GM12878 (cell line): Measurements from ENCODE around the gene STAM2. TPM values are rescaled to one million over a fixed set of nuclear protein-coding genes. Genes with fewer than 3 reads are reported as not detected.

Experiments
- ATAC-seq: fragments of 200-7000 bp; cut with Tn5 transposase; 3 replicates; pipeline ENCODE4 v1.9.1; 2020; ENCODE audit warnings: mild to moderate bottlenecking, moderate library complexity
- BruUV-seq: library from RNA; stranded (reverse); fragments of 400-500 nt; replicated peaks from 2 replicates; lab custom pipeline; 2021; lab: Mats Ljungman, UMichigan
- CTCF ChIA-PET: fragments of 300-600 bp; sonication (Branson Sonifier 250); formaldehyde crosslinking; extraction: SDS; loops from one replicate; lab custom pipeline; 2021; ENCODE audit warnings: inconsistent platforms; lab: Yijun Ruan, JAX
- POLR2A ChIA-PET: fragments of 350-600 bp; formaldehyde crosslinking; extraction: SDS; loops from one replicate; lab custom pipeline; 2021; ENCODE audit warnings: inconsistent platforms; lab: Charles Lee
- RAD21 ChIA-PET: fragments of 300-600 bp; sonication (Branson Sonifier 250); formaldehyde crosslinking; loops from one replicate; lab custom pipeline; 2023; ENCODE audit warnings: antibody characterized with exemption; ENCODE audit not compliant: unreplicated experiment; lab: Charles Lee
- SMC1A ChIA-PET: fragments of 300-600 bp; sonication (Branson Sonifier 250); formaldehyde crosslinking; loops from one replicate; lab custom pipeline; 2023; ENCODE audit not compliant: unreplicated experiment, uncharacterized antibody; lab: Charles Lee
- DNase-seq: peaks from one replicate; pipeline ENCODE4 v3.0.0-alpha.2; 2011; ENCODE audit warnings: low read depth, low spot score
- FAIRE-seq: peaks from 3 replicates; lab custom pipeline; 2011; peaks lifted over from hg19 to GRCh38; lab: Jason Lieb, UNC
- H2AFZ ChIP-seq: 2 replicates; pipeline ENCODE4 v1.6.0; 2011; ENCODE audit warnings: low read depth, low read length, control low read depth; ENCODE audit not compliant: control insufficient read depth
- H3K27ac ChIP-seq: 2 replicates; pipeline ENCODE4 v1.5.1; 2011; ENCODE audit warnings: control low read depth; ENCODE audit not compliant: control insufficient read depth, insufficient read depth
- H3K27me3 ChIP-seq, 2 experiments: replicated peaks in 1 of 2; 2 replicates each; pipeline versions ENCODE4 v1.6.0 to v1.6.1; 2011; ENCODE audit warnings: low read length in 1 of 2; ENCODE audit not compliant: control insufficient read depth in 2 of 2, insufficient read depth in 2 of 2
- H3K36me3 ChIP-seq, 2 experiments: 2 replicates each; pipeline ENCODE4 v1.5.1; 2011; ENCODE audit warnings: low read length in 1 of 2; ENCODE audit not compliant: control insufficient read depth in 2 of 2, insufficient read depth in 2 of 2
- H3K4me1 ChIP-seq: 2 replicates; pipeline ENCODE4 v1.6.1; 2011; ENCODE audit warnings: mild to moderate bottlenecking, low read length, moderate library complexity, mixed read lengths; ENCODE audit not compliant: control insufficient read depth, insufficient read depth
- H3K4me2 ChIP-seq: 2 replicates; pipeline ENCODE4 v1.6.0; 2011; ENCODE audit warnings: control low read depth; ENCODE audit not compliant: control insufficient read depth, insufficient read depth
- H3K4me3 ChIP-seq: fragments of 200-600 bp; sonication (generic); 2 replicates; pipeline ENCODE4 v1.5.1; 2016
- H3K79me2 ChIP-seq: 2 replicates; pipeline ENCODE4 v1.6.0; 2011; ENCODE audit warnings: low read length; ENCODE audit not compliant: control insufficient read depth, insufficient read depth
- H3K9ac ChIP-seq: 2 replicates; pipeline ENCODE4 v1.8.0; 2011; ENCODE audit warnings: low read length, control low read depth, mixed read lengths; ENCODE audit not compliant: control insufficient read depth, insufficient read depth
- H3K9me3 ChIP-seq: replicated peaks from 3 replicates; pipeline ENCODE4 v1.5.1; 2011; ENCODE audit warnings: mild to moderate bottlenecking, low read length; ENCODE audit not compliant: control insufficient read depth, insufficient read depth
- H4K20me1 ChIP-seq: 2 replicates; pipeline ENCODE4 v1.6.0; 2011; ENCODE audit not compliant: control insufficient read depth, insufficient read depth
- BACH1 ChIP-seq: fragments of 450-650 bp; IDR thresholded peaks from 2 replicates; pipeline ENCODE4 v1.6.1; 2017; ENCODE audit warnings: mild to moderate bottlenecking, borderline replicate concordance
- BMI1 ChIP-seq: fragments of 450-650 bp; IDR thresholded peaks from 2 replicates; pipeline ENCODE4 v1.6.1; 2016; ENCODE audit warnings: mild to moderate bottlenecking, moderate library complexity, borderline replicate concordance
- CREM ChIP-seq: IDR thresholded peaks from 2 replicates; pipeline ENCODE4 v1.6.1; 2014; ENCODE audit warnings: antibody characterized with exemption, low read depth
- CTCF ChIP-seq, 3 experiments: IDR thresholded peaks in 2 of 3; conservative IDR thresholded peaks in 1 of 3; 2 replicates each; pipeline ENCODE4 v1.5.1; 2011; ENCODE audit warnings: low read depth in 3 of 3, low read length in 3 of 3, mild to moderate bottlenecking in 3 of 3, control low read depth in 2 of 3, moderate library complexity in 2 of 3, inconsistent platforms in 1 of 3, mixed read lengths in 1 of 3; ENCODE audit not compliant: control insufficient read depth in 2 of 3, insufficient read depth in 1 of 3; ENCODE audit errors: extremely low read depth in 1 of 3
- CUX1 ChIP-seq: IDR thresholded peaks from 2 replicates; pipeline ENCODE4 v1.6.1; 2012; ENCODE audit warnings: improper control_type of control experiment, low read depth, low read length; ENCODE audit not compliant: insufficient replicate concordance
- EZH2 ChIP-seq: IDR thresholded peaks from 2 replicates; pipeline ENCODE4 v1.6.1; 2012; ENCODE audit warnings: low read depth, mild to moderate bottlenecking, control low read depth, inconsistent platforms, low read length, borderline replicate concordance; ENCODE audit not compliant: control insufficient read depth
- IRF5 ChIP-seq: fragments of 450-650 bp; IDR thresholded peaks from 2 replicates; pipeline ENCODE4 v1.6.1; 2017; ENCODE audit warnings: borderline replicate concordance
- KAT2A ChIP-seq: conservative IDR thresholded peaks from 2 replicates; pipeline ENCODE4 v1.6.1; 2011; ENCODE audit warnings: low read depth, low read length; ENCODE audit not compliant: control insufficient read depth
- RELA ChIP-seq: fragments of 450-650 bp; IDR thresholded peaks from 2 replicates; pipeline ENCODE4 v1.8.0; 2014; ENCODE audit warnings: borderline replicate concordance; ENCODE audit not compliant: partially characterized antibody
- SIX5 ChIP-seq: IDR thresholded peaks from 2 replicates; pipeline ENCODE4 v1.6.1; 2011; ENCODE audit warnings: mild to moderate bottlenecking, low read depth, low read length, moderate library complexity; ENCODE audit not compliant: severe bottlenecking
- SMARCA5 ChIP-seq: fragments of 450-650 bp; IDR thresholded peaks from 2 replicates; pipeline ENCODE4 v1.6.1; 2017; ENCODE audit warnings: mild to moderate bottlenecking
- SREBF2 ChIP-seq: IDR thresholded peaks from 2 replicates; pipeline ENCODE4 v1.6.1; 2012; ENCODE audit warnings: mild to moderate bottlenecking, low read length
- TCF7 ChIP-seq: IDR thresholded peaks from 2 replicates; pipeline ENCODE4 v1.6.1; 2014; ENCODE audit warnings: antibody characterized with exemption, borderline replicate concordance
- ZNF24 ChIP-seq: fragments of 450-650 bp; IDR thresholded peaks from 2 replicates; pipeline ENCODE4 v1.6.1; 2017; ENCODE audit warnings: antibody characterized with exemption, mild to moderate bottlenecking
- ZNF622 ChIP-seq: fragments of 450-650 bp; IDR thresholded peaks from 2 replicates; pipeline ENCODE4 v1.6.1; 2017; ENCODE audit warnings: mild to moderate bottlenecking, inconsistent platforms
- WGBS: methylation state at CpG from one replicate; pipeline ENCODE4 v1.1.6; 2016; ENCODE audit warnings: low lambda C conversion rate; ENCODE audit not compliant: insufficient replicate concordance, insufficient coverage; ENCODE audit errors: missing lambda C conversion rate; 5-methylcytosine and 5-hydroxymethylcytosine counted together
- in situ Hi-C: fragments of 300-500 bp; cut with MboI; formaldehyde crosslinking; loops from 9 replicates; pipeline ENCODE4 v1.14.3; 2018; ENCODE audit warnings: mixed read lengths
- intact Hi-C: fragments of 100-400 bp; cut with micrococcal nuclease; formaldehyde crosslinking; loops from one replicate; pipeline ENCODE4 v1.14.2; 2022; ENCODE audit not compliant: unreplicated experiment
- polyA plus RNA-seq, 11 experiments: library from polyadenylated mRNA; depleted of rRNA in 4 of 11; unstranded in 6 of 11; stranded (reverse) in 5 of 11; fragments of >200 nt; fragmentation: Nextera tagmentation in 4 of 11; fragmentation: Illumina TruSeq in 1 of 11; extraction: Ambion mirVana in 4 of 11; extraction: Trizol in 1 of 11; gene quantifications; 1 replicate in 1 of 11; 2 replicates in 10 of 11; pipeline versions ENCODE4 v1.2.1 to v1.2.3, GENCODE V29; 2011 to 2016; ENCODE audit warnings: inconsistent platforms in 2 of 11, missing spikeins in 2 of 11, low read depth in 1 of 11
- total RNA-seq, 4 experiments: library from RNA; depleted of rRNA in 3 of 4; stranded (reverse); fragments of >200 nt in 3 of 4; fragmentation: Illumina TruSeq in 1 of 4; extraction: Trizol in 1 of 4; gene quantifications; 2 replicates each; pipeline versions ENCODE4 v1.2.1 to v1.2.3, GENCODE V29; 2013 to 2021

The STAM2 gene
- total and polyA plus RNA-seq, 10 of the 15 experiments (the other 5 are each of a cell fraction or from before 2014, with no cell fraction given) = 4.4 to 21.6 (median 16.2) TPM

GRCh38 chr2:152122161-152122560 lies 53.4 kb downstream of the STAM2 start:
- FAIRE-seq (no peak), ATAC-seq (no peak), DNase-seq (no peak)
- ChIA-PET CTCF (interaction anchor here (1.5 kb wide), 1 partner anchor 76 kb away, joined by 4 read pairs; no protein-coding TSS in a partner anchor), RAD21 (interaction anchor here (0.7 kb wide), 1 partner anchor 600 kb away, joined by 3 read pairs; no protein-coding TSS in a partner anchor), POLR2A (no interaction called here), SMC1A (interaction anchor here (0.7 to 0.9 kb wide), 2 partner anchors 45 to 75 kb away, joined by 3 to 4 read pairs; no protein-coding TSS in a partner anchor)
- Histone ChIP-seq H3K4me2 (no peak overlapping the region), H3K4me1 (no peaks in the 10 kb centered on the region), H3K36me3 (no peaks in the 10 kb centered on the region; a peak in 1 of 4 replicates), H3K79me2 (no peaks in the 10 kb centered on the region), H3K4me3 (no peak overlapping the region), H2AFZ (no peak overlapping the region), H4K20me1 (no peaks in the 10 kb centered on the region), H3K9ac (no peak overlapping the region), H3K9me3 (no peaks in the 10 kb centered on the region), H3K27ac (no peak overlapping the region), H3K27me3 (no peaks in the 10 kb centered on the region)
- in situ Hi-C loops = no loop called here
- BruUV-seq = no TSS peak
- intact Hi-C loops = no loop called here
- 97% methylated on average over 2 of the region's 2 CpGs for WGBS
- TF ChIP-seq RELA = no peak
- TF ChIP-seq KAT2A = no peak
- TF ChIP-seq CTCF (IDR thresholded peaks at IDR 0.05 in 2 of 3, conservative IDR thresholded peaks at IDR 0.05 in 1 of 3; ENCODE audit: control insufficient read depth in 2 of 3, extremely low read depth in 1 of 3, insufficient read depth in 1 of 3, low read depth in 3 of 3, low read length in 3 of 3) = no peak
- TF ChIP-seq BACH1 = no peak
- no peak for TF ChIP-seq IRF5
- no peak for TF ChIP-seq ZNF622
- TF ChIP-seq CREM = no peak
- TF ChIP-seq BMI1 = no peak
- no peak for TF ChIP-seq ZNF24
- TF ChIP-seq CUX1 = no peak
- no peak for TF ChIP-seq SMARCA5
- TF ChIP-seq SIX5 = no peak
- no peak for TF ChIP-seq EZH2
- TF ChIP-seq SREBF2 = no peak
- TF ChIP-seq TCF7 = no peak
